Measurements from ENCODE around the gene VPS37B.

Gene VPS37B

GRCh38 chr12:122852336-122853275 lies 43.3 kb downstream of the VPS37B start:
- H3K4me3 ChIP-seq (ENCODE audit: low read length) = no peak overlapping the region
- H3K4me1 ChIP-seq (ENCODE audit: insufficient read depth, low read length) = no peaks in the 10 kb centered on the region
- no peaks in the 10 kb centered on the region for H3K27me3 ChIP-seq (ENCODE audit: insufficient read depth, low read length)
- H3K9me3 ChIP-seq (ENCODE audit: insufficient read depth, low read depth, low read length) = no peaks in the 10 kb centered on the region
- H3K9ac ChIP-seq (ENCODE audit: low read depth, low read length) = no peak overlapping the region; the same call in 1 of the 2 replicates
- no peaks in the 10 kb centered on the region for H3K36me3 ChIP-seq (ENCODE audit: insufficient read depth, low read depth, low read length)
- no peak overlapping the region for H3K27ac ChIP-seq (ENCODE audit: low read length)

DNA sequence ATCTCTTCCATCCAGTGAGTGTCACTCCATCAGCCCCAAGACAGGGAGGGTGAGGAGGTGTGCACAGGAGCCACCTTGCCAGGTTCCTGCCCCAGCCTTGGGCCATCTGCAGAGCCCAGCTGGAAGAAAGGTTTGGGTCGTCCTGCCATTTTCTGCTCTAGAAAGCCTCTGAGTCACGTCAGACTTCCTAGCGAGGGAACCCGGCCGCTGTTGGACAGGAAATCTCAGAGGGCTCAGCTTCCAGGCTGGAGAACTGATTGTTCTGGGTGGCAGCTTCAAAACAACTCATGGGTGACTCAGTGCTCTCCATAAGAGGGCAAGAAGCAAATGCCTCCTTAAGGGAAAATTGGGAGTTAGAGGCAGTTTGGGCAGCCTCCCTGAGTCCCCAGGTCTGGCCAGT lies 44.1 kb downstream of the VPS37B start:
- Histone ChIP-seq H3K9ac (ENCODE audit: low read depth, low read length) (no peak overlapping the region), H3K9me3 (ENCODE audit: insufficient read depth, low read depth, low read length) (no peaks in the 10 kb centered on the region), H3K27ac (ENCODE audit: low read length) (no peak overlapping the region), H3K36me3 (ENCODE audit: insufficient read depth, low read depth, low read length) (no peaks in the 10 kb centered on the region), H3K4me1 (ENCODE audit: insufficient read depth, low read length) (no peaks in the 10 kb centered on the region), H3K4me3 (ENCODE audit: low read length) (no peak overlapping the region), H3K27me3 (ENCODE audit: insufficient read depth, low read length) (no peaks in the 10 kb centered on the region)

- H3K27ac ChIP-seq (ENCODE audit: low read length) = no peak overlapping the region
Observed at GRCh38 chr12:122850695-122851350, 45.1 kb downstream of the VPS37B start.

GRCh38 chr12:122850048-122850445 lies 45.9 kb downstream of the VPS37B start:
- Histone ChIP-seq H3K9me3 (ENCODE audit: insufficient read depth, low read depth, low read length) (no peaks in the 10 kb centered on the region), H3K9ac (ENCODE audit: low read depth, low read length) (no peak overlapping the region), H3K36me3 (ENCODE audit: insufficient read depth, low read depth, low read length) (no peaks in the 10 kb centered on the region), H3K4me1 (ENCODE audit: insufficient read depth, low read length) (no peaks in the 10 kb centered on the region), H3K4me3 (ENCODE audit: low read length) (no peak overlapping the region), H3K27me3 (ENCODE audit: insufficient read depth, low read length) (no peaks in the 10 kb centered on the region), H3K27ac (ENCODE audit: low read length) (no peak overlapping the region)

More at GRCh38 chr12:122850695-122851350, 45.1 kb downstream of the VPS37B start:
- H3K9me3 ChIP-seq (ENCODE audit: insufficient read depth, low read depth, low read length) = no peaks in the 10 kb centered on the region
- no peak overlapping the region for H3K4me3 ChIP-seq (ENCODE audit: low read length)
- no peaks in the 10 kb centered on the region for H3K27me3 ChIP-seq (ENCODE audit: insufficient read depth, low read length)
- H3K4me1 ChIP-seq (ENCODE audit: insufficient read depth, low read length) = no peaks in the 10 kb centered on the region
- H3K36me3 ChIP-seq (ENCODE audit: insufficient read depth, low read depth, low read length) = no peaks in the 10 kb centered on the region
- no peak overlapping the region for H3K9ac ChIP-seq (ENCODE audit: low read depth, low read length)

DNA sequence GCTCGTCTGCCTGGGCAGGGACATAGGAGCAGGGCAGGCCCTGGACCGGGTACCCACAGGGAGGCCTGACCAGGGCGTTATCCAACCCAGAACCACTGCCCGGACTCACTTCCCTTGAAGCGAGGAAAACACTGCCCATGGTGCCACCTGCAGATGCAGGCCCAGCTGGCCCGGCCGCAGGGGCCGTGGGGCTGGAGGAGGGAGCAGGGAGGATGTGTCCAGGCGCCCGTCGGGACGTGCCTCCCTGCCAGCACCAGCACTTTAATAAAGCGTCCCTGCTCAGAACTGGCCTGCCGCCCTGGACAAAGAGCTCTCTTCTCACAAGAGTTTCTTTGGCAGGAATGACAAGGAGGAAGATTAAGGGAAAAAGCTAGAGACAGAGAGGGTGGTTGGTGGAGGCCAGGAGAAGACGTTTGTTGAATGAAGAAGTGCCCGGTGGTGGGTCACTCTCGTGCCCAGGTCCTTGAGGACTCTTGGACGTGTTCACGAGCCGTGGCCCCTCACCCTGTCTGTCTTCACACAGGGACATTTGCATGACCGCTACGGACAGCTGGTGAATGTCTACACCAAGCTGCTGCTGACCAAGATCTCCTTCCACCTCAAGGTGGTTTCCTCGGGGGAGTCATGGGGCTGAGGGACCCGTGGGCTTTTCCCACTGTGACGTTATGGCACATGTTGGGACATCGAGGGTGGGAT lies 46.4 kb downstream of the VPS37B start:
- H3K27me3 ChIP-seq (ENCODE audit: insufficient read depth, low read length) = no peaks in the 10 kb centered on the region
- H3K9ac ChIP-seq (ENCODE audit: low read depth, low read length) = no peak overlapping the region
- no peaks in the 10 kb centered on the region for H3K9me3 ChIP-seq (ENCODE audit: insufficient read depth, low read depth, low read length)
- no peaks in the 10 kb centered on the region for H3K36me3 ChIP-seq (ENCODE audit: insufficient read depth, low read depth, low read length)
- no peak overlapping the region for H3K27ac ChIP-seq (ENCODE audit: low read length)
- no peaks in the 10 kb centered on the region for H3K4me1 ChIP-seq (ENCODE audit: insufficient read depth, low read length)
- no peak overlapping the region for H3K4me3 ChIP-seq (ENCODE audit: low read length)

DNA sequence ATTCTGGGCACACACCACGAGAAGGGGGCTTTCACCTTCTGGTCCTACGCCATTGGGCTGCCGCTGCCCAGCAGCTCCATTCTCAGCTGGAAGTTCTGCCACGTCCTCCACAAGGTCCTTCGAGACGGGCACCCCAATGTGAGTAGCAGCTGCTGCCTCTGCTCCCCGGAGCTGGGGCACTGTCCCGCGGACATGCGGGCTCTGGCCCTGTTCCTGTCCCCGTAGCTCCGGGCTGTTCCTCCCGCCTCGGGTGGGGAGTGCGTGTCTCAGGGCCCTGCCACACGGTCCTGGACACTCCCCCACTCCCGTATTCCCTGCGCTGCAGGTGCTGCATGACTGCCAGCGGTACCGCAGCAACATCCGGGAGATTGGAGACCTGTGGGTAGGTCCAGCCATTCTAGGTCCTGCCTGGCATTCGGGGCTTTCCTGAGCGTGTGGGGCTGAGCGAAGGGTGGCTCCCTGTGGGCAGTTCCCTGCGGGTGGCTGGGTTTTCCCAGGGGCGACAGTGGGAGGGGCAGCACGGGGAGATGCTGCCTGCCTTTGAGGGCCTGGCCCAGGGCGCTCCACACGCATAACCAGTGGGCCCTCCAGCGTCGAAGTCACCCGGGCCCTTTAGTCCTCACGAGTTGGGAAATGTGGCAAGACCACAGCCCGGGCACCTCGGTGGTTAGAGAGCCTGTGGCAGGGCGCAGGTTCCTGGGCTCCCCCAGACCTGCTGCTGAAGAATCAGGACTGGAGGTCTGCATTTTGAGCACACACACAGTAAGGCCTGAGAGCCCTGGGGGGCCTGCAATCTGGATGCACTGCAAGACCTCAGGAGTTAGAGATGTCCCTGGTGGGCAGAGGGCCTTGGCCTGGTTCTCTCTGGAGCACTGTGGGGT lies 47.2 kb downstream of the VPS37B start:
- Histone ChIP-seq H3K9me3 (ENCODE audit: insufficient read depth, low read depth, low read length) (no peaks in the 10 kb centered on the region), H3K4me1 (ENCODE audit: insufficient read depth, low read length) (no peaks in the 10 kb centered on the region), H3K27ac (ENCODE audit: low read length) (no peak overlapping the region), H3K4me3 (ENCODE audit: low read length) (no peak overlapping the region), H3K27me3 (ENCODE audit: insufficient read depth, low read length) (no peaks in the 10 kb centered on the region), H3K36me3 (ENCODE audit: insufficient read depth, low read depth, low read length) (no peaks in the 10 kb centered on the region), H3K9ac (ENCODE audit: low read depth, low read length) (no peak overlapping the region)

- H3K4me1 ChIP-seq (ENCODE audit: insufficient read depth, low read length) = no peaks in the 10 kb centered on the region
- H3K27me3 ChIP-seq (ENCODE audit: insufficient read depth, low read length) = no peaks in the 10 kb centered on the region
- H3K9me3 ChIP-seq (ENCODE audit: insufficient read depth, low read depth, low read length) = no peaks in the 10 kb centered on the region
- H3K36me3 ChIP-seq (ENCODE audit: insufficient read depth, low read depth, low read length) = no peaks in the 10 kb centered on the region
- H3K9ac ChIP-seq (ENCODE audit: low read depth, low read length) = no peak overlapping the region
- no peak overlapping the region for H3K4me3 ChIP-seq (ENCODE audit: low read length)
- H3K27ac ChIP-seq (ENCODE audit: low read length) = no peak overlapping the region
Observed at GRCh38 chr12:122847921-122848421, 48.0 kb downstream of the VPS37B start.

DNA sequence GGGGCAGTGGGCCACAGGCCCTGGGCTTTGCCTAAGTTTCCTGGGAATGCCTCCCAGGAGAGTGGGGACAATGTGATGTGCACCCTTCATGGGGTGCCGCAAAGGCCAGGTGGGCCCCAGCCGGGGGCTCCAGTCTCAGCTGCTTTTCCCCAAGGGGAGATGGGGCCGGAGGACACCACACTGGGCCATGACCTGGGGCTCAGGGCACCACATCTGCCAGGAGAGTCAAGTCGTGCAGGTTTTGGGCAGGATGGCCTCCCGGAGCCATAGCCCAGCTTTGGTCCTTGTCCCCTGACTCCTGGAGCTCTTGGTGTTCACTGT lies 48.4 kb downstream of the VPS37B start:
- Histone ChIP-seq H3K27ac (ENCODE audit: low read length) (no peak overlapping the region), H3K4me1 (ENCODE audit: insufficient read depth, low read length) (no peaks in the 10 kb centered on the region), H3K36me3 (ENCODE audit: insufficient read depth, low read depth, low read length) (no peaks in the 10 kb centered on the region), H3K27me3 (ENCODE audit: insufficient read depth, low read length) (no peaks in the 10 kb centered on the region), H3K9me3 (ENCODE audit: insufficient read depth, low read depth, low read length) (no peaks in the 10 kb centered on the region), H3K4me3 (ENCODE audit: low read length) (no peak overlapping the region), H3K9ac (ENCODE audit: low read depth, low read length) (no peak overlapping the region)

- no peak overlapping the region for H3K9ac ChIP-seq (ENCODE audit: low read depth, low read length)
- 0 out of 2 replicates have a peak, but pooled peaks cover 3% of the 10 kb centered on the region for H3K4me1 ChIP-seq (ENCODE audit: insufficient read depth, low read length)
- no peaks in the 10 kb centered on the region for H3K9me3 ChIP-seq (ENCODE audit: insufficient read depth, low read depth, low read length)
- H3K27ac ChIP-seq (ENCODE audit: low read length) = no peak overlapping the region
- H3K36me3 ChIP-seq (ENCODE audit: insufficient read depth, low read depth, low read length) = no peaks in the 10 kb centered on the region
- no peak overlapping the region for H3K4me3 ChIP-seq (ENCODE audit: low read length)
- no peaks in the 10 kb centered on the region for H3K27me3 ChIP-seq (ENCODE audit: insufficient read depth, low read length)
Observed at GRCh38 chr12:122846622-122847515, 49.1 kb downstream of the VPS37B start.

DNA sequence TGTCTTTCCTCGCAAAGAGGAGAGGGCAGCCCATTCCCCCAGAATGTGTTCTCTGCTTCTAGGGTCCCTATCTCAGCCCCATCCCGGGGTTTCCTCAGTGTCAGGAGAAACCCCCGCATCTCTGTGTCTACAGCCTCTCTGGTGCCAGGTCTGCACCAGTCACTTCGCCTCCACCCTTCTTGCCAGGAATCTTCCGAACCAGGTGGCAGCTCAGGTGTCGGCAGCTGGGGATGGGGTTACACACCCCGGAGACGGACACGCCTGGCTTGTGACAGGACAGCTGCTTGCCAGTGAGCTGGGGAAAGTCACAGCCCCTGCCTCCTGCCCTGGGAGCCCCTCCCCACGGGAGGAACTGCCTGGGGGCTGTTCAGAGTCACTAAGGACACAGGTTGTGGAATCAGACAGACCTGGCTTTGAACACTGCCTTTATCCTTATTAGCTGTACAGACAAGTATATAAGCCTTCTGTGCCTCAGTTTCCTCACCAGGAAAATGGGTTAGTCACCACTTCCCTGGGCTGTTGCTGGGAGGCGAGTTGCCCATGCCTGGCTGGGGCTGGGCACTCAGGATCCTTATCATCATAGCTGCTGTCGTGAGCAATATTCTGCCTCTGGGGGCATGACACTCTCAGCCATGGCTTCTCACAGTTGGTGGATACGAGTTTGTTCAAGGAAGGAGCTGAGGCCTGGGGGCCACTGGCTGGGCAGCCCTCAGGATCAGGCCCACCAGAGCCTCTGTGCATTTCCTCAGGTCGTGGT lies 49.9 kb downstream of the VPS37B start:
- Histone ChIP-seq H3K27ac (ENCODE audit: low read length) (no peak overlapping the region), H3K36me3 (ENCODE audit: insufficient read depth, low read depth, low read length) (no peaks in the 10 kb centered on the region), H3K4me1 (ENCODE audit: insufficient read depth, low read length) (0 out of 2 replicates have a peak, but pooled peaks cover 10% of the 10 kb centered on the region), H3K9me3 (ENCODE audit: insufficient read depth, low read depth, low read length) (no peaks in the 10 kb centered on the region), H3K9ac (ENCODE audit: low read depth, low read length) (no peak overlapping the region), H3K27me3 (ENCODE audit: insufficient read depth, low read length) (no peaks in the 10 kb centered on the region), H3K4me3 (ENCODE audit: low read length) (no peak overlapping the region)

Measured in iPS-20b (cell line).